Fibroblast of the aortic adventitia (primary cell): ENCODE measurements around the gene NUMA1. TPM values are rescaled to one million over a fixed set of nuclear protein-coding genes. Genes with fewer than 3 reads are reported as not detected.
A peak's percentile ranks its signal among the peaks of the same experiment; 100 is the strongest.

Source experiments
- DNase-seq: peaks from one replicate; pipeline ENCODE4 v3.0.0-alpha.2; 2010; ENCODE audit warnings: low read depth
- H3K4me3 ChIP-seq: 2 replicates; pipeline ENCODE4 v1.5.1; 2011; ENCODE audit warnings: low read depth, mild to moderate bottlenecking, control low read depth, low read length, moderate library complexity
- CTCF ChIP-seq: IDR thresholded peaks from 2 replicates; pipeline ENCODE4 v1.5.1; 2011; ENCODE audit warnings: mild to moderate bottlenecking, low read length, control low read depth, inconsistent platforms; ENCODE audit not compliant: insufficient read depth
- total RNA-seq: library from RNA; depleted of rRNA; stranded (reverse); fragments of >200 nt; gene quantifications from 2 replicates; pipeline ENCODE4 v1.2.3, GENCODE V29; 2012; ENCODE audit warnings: low replicate concordance

The NUMA1 gene
- 134 and 196 TPM in 2 replicates for total RNA-seq

- no peak for TF ChIP-seq CTCF
- peak within 1 kb of the TSS; percentile 82 for H3K4me3 ChIP-seq
- DNase-seq, result peak; percentile 100
Observed at GRCh38 chr11:72080326-72081183, at the start of gene NUMA1, which contains the start of gene LRRC51. Gene NUMA1, minus strand, starts transcription at chr11:72080542. Its CDS starts 44,599 bp downstream, at chr11:72035943. Gene LRRC51, plus strand, starts transcription at chr11:72080850. Its CDS starts 8,234 bp downstream, at chr11:72089084.

DNA sequence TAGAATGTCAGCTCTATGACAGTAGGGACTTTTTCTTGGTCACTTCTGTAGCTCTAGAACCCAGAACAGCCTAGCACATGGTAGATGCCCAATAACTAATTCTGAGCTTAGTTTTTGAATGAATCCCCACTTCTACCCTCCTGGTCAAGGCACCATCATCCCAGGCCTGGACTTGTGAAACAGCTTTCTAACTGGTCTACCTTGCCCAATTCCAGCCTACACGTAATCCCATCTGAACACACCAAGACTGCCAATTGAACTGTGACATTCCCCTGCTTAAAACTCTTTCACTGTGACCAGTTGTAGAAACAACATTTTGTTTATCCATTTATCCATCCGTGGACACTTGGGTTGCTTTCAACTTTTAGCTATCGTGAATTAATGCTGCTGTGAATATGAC, 49.0 kb upstream of the NUMA1 start:
- DNase-seq, result no peak
- no peak overlapping the region for H3K4me3 ChIP-seq
- no peak for TF ChIP-seq CTCF

DNA sequence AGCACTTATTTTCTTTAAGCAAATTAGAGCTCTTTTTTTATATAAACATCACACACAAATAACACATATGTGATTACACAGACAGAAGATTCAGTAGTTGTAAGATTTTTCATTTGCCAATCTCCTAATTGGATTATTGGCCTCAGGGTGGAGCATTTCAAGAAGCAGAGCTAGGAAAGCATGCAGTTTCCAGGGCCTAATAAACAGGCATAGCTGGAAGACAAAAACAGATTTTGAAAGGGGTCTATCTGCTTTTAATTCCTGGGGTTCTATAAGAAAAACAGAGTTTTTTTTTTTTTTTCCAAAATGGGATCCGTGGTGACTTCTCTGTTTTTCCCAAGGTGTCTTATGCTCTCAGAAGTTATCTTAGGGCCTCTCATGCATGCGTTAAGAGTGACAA, 47.6 kb upstream of the NUMA1 start:
- no peak for DNase-seq
- no peak for TF ChIP-seq CTCF
- H3K4me3 ChIP-seq, result no peak overlapping the region

DNA sequence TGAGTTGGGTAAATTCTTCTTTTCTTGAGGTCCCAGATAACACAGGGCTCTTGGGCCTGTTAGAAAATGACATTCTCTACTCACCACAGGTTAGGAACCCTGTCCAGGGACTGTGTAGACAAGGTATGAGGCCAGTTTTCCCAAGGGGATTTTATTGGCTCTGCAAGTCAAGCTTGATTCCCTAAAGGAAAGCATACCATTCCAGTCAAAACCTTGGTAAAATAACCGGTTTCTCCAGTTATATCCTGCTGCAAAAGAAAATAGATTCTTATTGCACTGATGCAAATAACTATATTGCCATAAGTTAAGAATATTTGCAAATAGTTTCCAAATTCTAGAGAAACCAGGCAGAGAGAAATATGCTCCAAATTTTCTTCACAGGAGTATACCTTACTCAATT, 45.6 kb upstream of the NUMA1 start:
- no peak for TF ChIP-seq CTCF

GRCh38 chr11:72124046-72124445, 43.7 kb upstream of the NUMA1 start:
- no peak for DNase-seq
- no peak overlapping the region for H3K4me3 ChIP-seq
- no peak for TF ChIP-seq CTCF

More for the DNA sequence above, 45.6 kb upstream of the NUMA1 start:
- no peak overlapping the region for H3K4me3 ChIP-seq
- no peak for DNase-seq

DNA sequence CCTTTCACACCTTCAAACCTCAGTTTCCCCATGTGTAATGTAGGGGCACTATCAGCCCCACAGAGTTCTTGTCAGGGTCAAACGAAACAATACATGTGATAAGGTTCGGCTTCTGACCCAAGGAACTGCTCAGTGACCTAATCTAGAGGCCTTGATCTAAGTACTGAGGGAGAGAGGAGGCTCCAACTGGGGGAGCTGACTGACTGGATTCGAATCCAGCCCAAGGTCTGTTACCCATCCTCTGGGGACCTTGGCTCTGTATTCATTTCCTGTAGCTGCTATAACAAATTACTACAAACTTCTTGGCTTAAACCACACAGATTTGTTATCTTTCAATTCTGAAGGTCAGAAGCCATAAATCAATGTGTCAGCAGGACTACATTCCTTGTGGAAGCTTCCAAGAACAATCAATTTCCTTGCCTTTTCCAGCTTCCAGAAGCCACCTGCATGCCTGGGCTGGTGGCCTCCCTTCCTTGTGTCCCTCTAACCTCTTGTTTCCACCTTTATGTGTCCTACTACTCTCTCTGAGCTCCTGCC, 42.8 kb upstream of the NUMA1 start:
- no peak overlapping the region for H3K4me3 ChIP-seq
- no peak for TF ChIP-seq CTCF
- peak; percentile 58 for DNase-seq
